GM18867 (cell line): ENCODE measurements around the gene CMTM5.
"Not testable (repeated sequence)": the region's sequence is repeated elsewhere in the genome, so short reads cannot be mapped to it uniquely, and the experiment has no call there.

Source experiments
- ATAC-seq: cut with Tn5 transposase; IDR thresholded peaks from one replicate; pipeline ENCODE4 v1.9.1; 2021; ENCODE audit warnings: mild to moderate bottlenecking, moderate library complexity; ENCODE audit not compliant: unreplicated experiment

CMTM5 gene

GRCh38 chr14:23411563-23412525 lies 35.0 kb downstream of the CMTM5 start:
- ATAC-seq = no peak

- no peak for ATAC-seq
Measured at GRCh38 chr14:23413681-23414080, 36.8 kb downstream of the CMTM5 start.

- no peak for ATAC-seq
Measured at GRCh38 chr14:23414254-23414653, 37.4 kb downstream of the CMTM5 start.

GRCh38 chr14:23414906-23415820 lies 38.3 kb downstream of the CMTM5 start:
- ATAC-seq = no peak

- ATAC-seq = no peak
Measured at GRCh38 chr14:23415821-23416778, 39.3 kb downstream of the CMTM5 start.

- no peak for ATAC-seq
Measured at GRCh38 chr14:23416801-23417200, 40.0 kb downstream of the CMTM5 start.

GRCh38 chr14:23417269-23417668 lies 40.4 kb downstream of the CMTM5 start:
- not testable (repeated sequence) for ATAC-seq

- no peak for ATAC-seq
Measured at GRCh38 chr14:23418021-23418420, 41.2 kb downstream of the CMTM5 start.

GRCh38 chr14:23419646-23420045 lies 42.8 kb downstream of the CMTM5 start:
- ATAC-seq = not testable (repeated sequence)

- ATAC-seq = no peak
Measured at GRCh38 chr14:23421594-23421993, 44.7 kb downstream of the CMTM5 start.

- no peak for ATAC-seq
Measured at GRCh38 chr14:23423657-23424056, 46.8 kb downstream of the CMTM5 start.

GRCh38 chr14:23425169-23425568 lies 48.3 kb downstream of the CMTM5 start:
- no peak for ATAC-seq

- not testable (repeated sequence) for ATAC-seq
Measured at GRCh38 chr14:23425798-23426197, 49.0 kb downstream of the CMTM5 start.

- no peak for ATAC-seq
Measured at GRCh38 chr14:23428686-23429495, 52.0 kb downstream of the CMTM5 start.
